ENCODE data around the gene ITPK1.

GRCh38 chr14:93105362-93105761 lies 10.4 kb downstream of the ITPK1 start:
- TF ChIP-seq ZFX (IDR thresholded peaks at IDR 0.05), result no peak
- no peak for TF ChIP-seq CTCF (conservative IDR thresholded peaks at IDR 0.05)
